SK-N-SH treated with all-trans-retinoic acid at 6 μM for 48 hours (cell line): ENCODE measurements around the gene MAB21L3.
A peak's percentile ranks its signal among the peaks of the same experiment; 100 is the strongest.

Experiments
- ATAC-seq: fragments of 200-7000 bp; cut with Tn5 transposase; 3 replicates; pipeline ENCODE4 v1.9.1; 2020; ENCODE audit warnings: mild to moderate bottlenecking, moderate library complexity
- ARNTL ChIP-seq: fragments of 450-650 bp; formaldehyde crosslinking; IDR thresholded peaks from 2 replicates; pipeline ENCODE4 v1.5.0; 2020; ENCODE audit warnings: low read depth, mild to moderate bottlenecking, moderate library complexity, borderline replicate concordance
- BACH2 ChIP-seq: fragments of 250-450 bp; sonication (Bioruptor Pico); IDR thresholded peaks from 2 replicates; pipeline ENCODE4 v1.9.0; 2021; ENCODE audit warnings: mild to moderate bottlenecking, borderline replicate concordance
- CSDC2 ChIP-seq: fragments of 250-450 bp; sonication (Bioruptor Pico); IDR thresholded peaks from 2 replicates; pipeline ENCODE4 v1.5.0; 2020; ENCODE audit warnings: mild to moderate bottlenecking, moderate library complexity
- ESRRG ChIP-seq: fragments of 250-450 bp; sonication (Bioruptor Pico); IDR thresholded peaks from 2 replicates; pipeline ENCODE4 v1.6.1; 2021; ENCODE audit warnings: mild to moderate bottlenecking
- ISL1 ChIP-seq: fragments of 250-450 bp; sonication (Bioruptor Pico); IDR thresholded peaks from 2 replicates; pipeline ENCODE4 v2.1.2; 2022; ENCODE audit warnings: mild to moderate bottlenecking, moderate library complexity
- OSR1 ChIP-seq: fragments of 250-450 bp; sonication (Bioruptor Pico); IDR thresholded peaks from 2 replicates; pipeline ENCODE4 v1.8.0; 2022; ENCODE audit warnings: moderate library complexity, mild to moderate bottlenecking, inconsistent platforms
- PPARA ChIP-seq: fragments of 250-450 bp; sonication (Bioruptor Pico); IDR thresholded peaks from 2 replicates; pipeline ENCODE4 v1.5.0; 2020; ENCODE audit warnings: mild to moderate bottlenecking, borderline replicate concordance
- RARB ChIP-seq: fragments of 250-450 bp; sonication (Bioruptor Pico); IDR thresholded peaks from 2 replicates; pipeline ENCODE4 v1.8.0; 2021; ENCODE audit warnings: mild to moderate bottlenecking, moderate library complexity
- TCF4 ChIP-seq: fragments of 250-450 bp; sonication (Bioruptor Pico); IDR thresholded peaks from 2 replicates; pipeline ENCODE4 v1.8.0; 2021; ENCODE audit warnings: mild to moderate bottlenecking, moderate library complexity, borderline replicate concordance
- ZFP3 ChIP-seq: fragments of 250-450 bp; sonication (Bioruptor Pico); IDR thresholded peaks from 2 replicates; pipeline ENCODE4 v1.5.0; 2020; ENCODE audit warnings: mild to moderate bottlenecking, moderate library complexity
- ZFP30 ChIP-seq: fragments of 450-650 bp; formaldehyde crosslinking; IDR thresholded peaks from 2 replicates; pipeline ENCODE4 v1.5.0; 2022; ENCODE audit warnings: mild to moderate bottlenecking, moderate library complexity
- ZNF565 ChIP-seq: fragments of 450-650 bp; formaldehyde crosslinking; conservative IDR thresholded peaks from 2 replicates; pipeline ENCODE4 v1.5.0; 2020; ENCODE audit warnings: low read depth, mild to moderate bottlenecking, moderate library complexity
- ZNF70 ChIP-seq: fragments of 450-650 bp; formaldehyde crosslinking; IDR thresholded peaks from 2 replicates; pipeline ENCODE4 v1.5.0; 2020; ENCODE audit warnings: mild to moderate bottlenecking, moderate library complexity
- ZNF8 ChIP-seq: fragments of 450-650 bp; formaldehyde crosslinking; IDR thresholded peaks from 2 replicates; pipeline ENCODE4 v1.5.0; 2020; ENCODE audit warnings: mild to moderate bottlenecking, moderate library complexity
- TF ChIP-seq, protein P1 (sequence below): fragments of 250-450 bp; sonication (Bioruptor Pico); IDR thresholded peaks from 2 replicates; pipeline ENCODE4 v1.5.1; 2021; ENCODE audit warnings: mild to moderate bottlenecking, moderate library complexity
- TF ChIP-seq, protein P2 (sequence below): fragments of 250-450 bp; sonication (Bioruptor Pico); IDR thresholded peaks from 2 replicates; pipeline ENCODE4 v1.8.0; 2021; ENCODE audit warnings: low read depth, mild to moderate bottlenecking, moderate library complexity, borderline replicate concordance
- TF ChIP-seq, protein P3 (sequence below): fragments of 250-450 bp; sonication (Bioruptor Pico); IDR thresholded peaks from 2 replicates; pipeline ENCODE4 v1.5.0; 2020; ENCODE audit warnings: mild to moderate bottlenecking, moderate library complexity

Gene MAB21L3

DNA sequence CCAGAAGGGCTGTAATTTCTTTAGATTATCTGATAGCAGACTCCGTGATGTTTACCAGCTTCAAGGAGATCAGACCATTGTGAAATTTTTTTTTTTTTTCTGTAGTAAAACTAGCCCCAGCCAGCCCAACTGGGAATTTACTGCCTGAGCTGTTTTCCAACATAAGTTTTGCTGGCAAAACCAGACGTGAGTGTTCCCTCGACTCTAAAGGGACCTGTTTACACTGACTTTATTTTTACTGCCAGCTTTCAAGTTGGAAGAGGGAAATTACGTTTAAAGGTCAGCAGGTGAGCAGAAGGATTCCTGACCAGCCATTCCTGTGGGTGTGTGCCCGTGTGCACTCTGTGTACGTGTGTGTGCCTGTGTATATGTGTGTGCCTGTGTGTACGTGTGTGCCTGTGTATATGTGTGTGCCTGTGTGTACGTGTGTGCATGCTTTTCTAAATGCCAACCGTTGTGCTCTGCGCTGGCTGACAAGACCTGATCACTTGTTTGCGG is 374 bp downstream of the MAB21L3 start (continued):
- TF ChIP-seq, protein P1, sequence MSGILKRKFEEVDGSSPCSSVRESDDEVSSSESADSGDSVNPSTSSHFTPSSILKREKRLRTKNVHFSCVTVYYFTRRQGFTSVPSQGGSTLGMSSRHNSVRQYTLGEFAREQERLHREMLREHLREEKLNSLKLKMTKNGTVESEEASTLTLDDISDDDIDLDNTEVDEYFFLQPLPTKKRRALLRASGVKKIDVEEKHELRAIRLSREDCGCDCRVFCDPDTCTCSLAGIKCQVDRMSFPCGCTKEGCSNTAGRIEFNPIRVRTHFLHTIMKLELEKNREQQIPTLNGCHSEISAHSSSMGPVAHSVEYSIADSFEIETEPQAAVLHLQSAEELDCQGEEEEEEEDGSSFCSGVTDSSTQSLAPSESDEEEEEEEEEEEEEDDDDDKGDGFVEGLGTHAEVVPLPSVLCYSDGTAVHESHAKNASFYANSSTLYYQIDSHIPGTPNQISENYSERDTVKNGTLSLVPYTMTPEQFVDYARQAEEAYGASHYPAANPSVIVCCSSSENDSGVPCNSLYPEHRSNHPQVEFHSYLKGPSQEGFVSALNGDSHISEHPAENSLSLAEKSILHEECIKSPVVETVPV (CRISPR knock-in tag) = no peak
- no peak for TF ChIP-seq TCF4 (CRISPR knock-in tag)

DNA sequence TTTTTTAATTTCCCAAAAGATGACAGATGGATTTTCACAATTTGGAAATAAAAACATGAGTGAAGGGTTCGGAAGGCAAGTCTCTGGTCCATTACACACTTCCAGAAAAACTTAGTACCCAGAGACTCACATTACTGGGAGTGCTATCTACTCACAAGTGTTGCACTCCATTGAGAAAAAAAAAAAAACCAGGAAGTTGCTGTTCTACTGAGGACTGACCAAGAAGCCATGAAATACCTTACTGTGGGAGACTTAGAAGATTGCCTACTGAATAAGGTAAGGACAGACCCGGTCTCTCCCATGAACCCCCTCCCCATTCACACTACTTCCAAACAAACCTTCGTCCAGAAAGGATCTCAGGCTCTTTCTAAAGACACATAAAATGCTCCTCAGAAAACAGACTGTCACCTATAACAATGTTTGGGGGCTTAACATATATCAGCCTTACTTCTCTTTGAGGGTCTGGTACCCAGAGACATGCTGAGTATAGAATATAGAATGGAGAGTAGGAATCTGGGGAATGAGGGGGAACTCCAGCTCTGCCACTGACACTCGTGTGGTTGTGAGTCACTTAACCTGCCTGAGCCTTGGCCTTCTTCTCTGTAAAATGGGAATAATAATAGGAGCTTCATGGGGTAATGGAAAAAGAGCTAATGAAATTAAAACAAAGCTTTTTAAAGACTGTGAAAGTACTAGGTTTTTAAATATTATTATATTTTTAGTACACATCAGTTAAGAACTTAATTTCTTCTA is 1.4 kb downstream of the MAB21L3 start:
- ATAC-seq = no peak
- TF ChIP-seq ARNTL (CRISPR knock-in tag) (no peak), BACH2 (CRISPR knock-in tag) (no peak), ESRRG (CRISPR knock-in tag) (no peak), TCF4 (CRISPR knock-in tag) (no peak), RARB (CRISPR knock-in tag) (no peak), PPARA (CRISPR knock-in tag) (no peak), ZNF8 (CRISPR knock-in tag) (no peak), ZFP3 (CRISPR knock-in tag) (no peak), ZFP30 (no peak), CSDC2 (CRISPR knock-in tag) (no peak)
- TF ChIP-seq, protein P2, sequence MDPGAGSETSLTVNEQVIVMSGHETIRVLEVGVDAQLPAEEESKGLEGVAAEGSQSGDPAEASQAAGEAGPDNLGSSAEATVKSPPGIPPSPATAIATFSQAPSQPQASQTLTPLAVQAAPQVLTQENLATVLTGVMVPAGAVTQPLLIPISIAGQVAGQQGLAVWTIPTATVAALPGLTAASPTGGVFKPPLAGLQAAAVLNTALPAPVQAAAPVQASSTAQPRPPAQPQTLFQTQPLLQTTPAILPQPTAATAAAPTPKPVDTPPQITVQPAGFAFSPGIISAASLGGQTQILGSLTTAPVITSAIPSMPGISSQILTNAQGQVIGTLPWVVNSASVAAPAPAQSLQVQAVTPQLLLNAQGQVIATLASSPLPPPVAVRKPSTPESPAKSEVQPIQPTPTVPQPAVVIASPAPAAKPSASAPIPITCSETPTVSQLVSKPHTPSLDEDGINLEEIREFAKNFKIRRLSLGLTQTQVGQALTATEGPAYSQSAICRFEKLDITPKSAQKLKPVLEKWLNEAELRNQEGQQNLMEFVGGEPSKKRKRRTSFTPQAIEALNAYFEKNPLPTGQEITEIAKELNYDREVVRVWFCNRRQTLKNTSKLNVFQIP (CRISPR knock-in tag) = no peak
- TF ChIP-seq, protein P1 (CRISPR knock-in tag) = no peak

DNA sequence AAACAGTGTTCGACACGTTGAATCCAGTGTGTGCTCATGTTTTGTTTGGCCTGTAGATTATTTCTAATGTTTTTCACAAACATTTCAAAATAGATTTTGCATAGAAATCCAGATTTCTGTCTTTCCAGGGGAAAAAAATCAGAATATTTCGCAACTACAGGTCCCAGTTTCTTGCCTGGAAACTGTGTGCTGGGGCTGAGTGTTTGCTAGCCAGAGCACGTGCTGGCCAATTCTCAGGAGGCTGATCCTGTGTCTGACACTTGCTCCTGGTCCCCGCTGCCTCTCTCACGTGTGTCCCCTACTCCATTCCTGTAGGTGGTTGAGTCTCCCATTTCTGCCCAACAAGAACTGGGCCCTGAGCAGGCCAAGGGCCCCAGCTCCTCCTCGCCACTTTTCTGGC is 2.4 kb downstream of the MAB21L3 start:
- TF ChIP-seq ZNF565 = no peak
- TF ChIP-seq, all 23 proteins: peak for 0
- no peak for ATAC-seq

DNA sequence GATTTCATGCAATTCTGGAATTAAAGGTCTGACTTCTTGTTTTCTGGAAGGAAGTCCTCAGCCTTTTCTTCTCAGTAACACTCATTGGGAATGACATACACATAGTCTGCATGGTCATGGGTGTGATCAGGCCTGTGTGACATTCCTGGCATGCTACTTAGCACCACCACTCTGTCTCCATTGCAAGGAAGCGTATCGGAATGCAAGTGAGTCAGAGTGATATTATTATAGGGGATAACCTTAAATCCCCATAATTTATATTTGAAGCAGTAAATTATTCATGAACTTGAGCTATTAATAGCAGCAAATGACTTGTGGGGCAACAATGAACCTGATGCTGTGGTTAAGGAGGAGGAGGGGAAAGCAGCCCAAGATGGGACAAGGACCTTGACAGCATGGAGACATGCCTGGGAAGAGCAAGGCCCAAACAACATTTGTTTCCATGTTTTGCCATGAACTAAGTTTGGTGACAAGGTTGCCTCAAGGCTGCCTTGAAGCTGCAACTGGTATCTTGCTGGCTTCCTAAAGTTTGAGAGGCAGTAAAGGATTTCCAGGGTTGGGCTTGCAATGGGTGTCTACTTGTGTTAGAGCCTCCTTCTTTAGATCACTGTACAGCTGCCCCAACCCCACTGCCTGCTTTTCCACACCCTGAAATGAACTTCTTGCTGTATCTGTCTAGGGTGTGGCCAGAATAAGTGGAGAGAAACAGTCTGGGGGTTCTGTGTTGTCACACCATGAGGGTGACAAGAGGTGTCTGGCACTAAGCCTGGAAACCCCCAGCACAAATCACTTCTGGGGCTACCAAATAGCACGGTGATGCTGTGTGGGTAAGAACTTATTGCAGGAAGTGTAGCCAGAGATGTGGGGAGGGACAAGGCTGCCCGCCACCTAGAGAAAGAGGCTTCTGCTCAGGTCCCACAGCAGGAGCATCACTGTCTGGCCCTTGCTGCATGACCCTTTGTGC is 4.6 kb downstream of the MAB21L3 start:
- TF ChIP-seq, protein P3, sequence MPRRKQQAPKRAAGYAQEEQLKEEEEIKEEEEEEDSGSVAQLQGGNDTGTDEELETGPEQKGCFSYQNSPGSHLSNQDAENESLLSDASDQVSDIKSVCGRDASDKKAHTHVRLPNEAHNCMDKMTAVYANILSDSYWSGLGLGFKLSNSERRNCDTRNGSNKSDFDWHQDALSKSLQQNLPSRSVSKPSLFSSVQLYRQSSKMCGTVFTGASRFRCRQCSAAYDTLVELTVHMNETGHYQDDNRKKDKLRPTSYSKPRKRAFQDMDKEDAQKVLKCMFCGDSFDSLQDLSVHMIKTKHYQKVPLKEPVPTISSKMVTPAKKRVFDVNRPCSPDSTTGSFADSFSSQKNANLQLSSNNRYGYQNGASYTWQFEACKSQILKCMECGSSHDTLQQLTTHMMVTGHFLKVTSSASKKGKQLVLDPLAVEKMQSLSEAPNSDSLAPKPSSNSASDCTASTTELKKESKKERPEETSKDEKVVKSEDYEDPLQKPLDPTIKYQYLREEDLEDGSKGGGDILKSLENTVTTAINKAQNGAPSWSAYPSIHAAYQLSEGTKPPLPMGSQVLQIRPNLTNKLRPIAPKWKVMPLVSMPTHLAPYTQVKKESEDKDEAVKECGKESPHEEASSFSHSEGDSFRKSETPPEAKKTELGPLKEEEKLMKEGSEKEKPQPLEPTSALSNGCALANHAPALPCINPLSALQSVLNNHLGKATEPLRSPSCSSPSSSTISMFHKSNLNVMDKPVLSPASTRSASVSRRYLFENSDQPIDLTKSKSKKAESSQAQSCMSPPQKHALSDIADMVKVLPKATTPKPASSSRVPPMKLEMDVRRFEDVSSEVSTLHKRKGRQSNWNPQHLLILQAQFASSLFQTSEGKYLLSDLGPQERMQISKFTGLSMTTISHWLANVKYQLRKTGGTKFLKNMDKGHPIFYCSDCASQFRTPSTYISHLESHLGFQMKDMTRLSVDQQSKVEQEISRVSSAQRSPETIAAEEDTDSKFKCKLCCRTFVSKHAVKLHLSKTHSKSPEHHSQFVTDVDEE (CRISPR knock-in tag) = no peak
- TF ChIP-seq BACH2 (CRISPR knock-in tag) (no peak), ZFP3 (CRISPR knock-in tag) (no peak), PPARA (CRISPR knock-in tag) (no peak), ARNTL (CRISPR knock-in tag) (no peak), ZNF70 (no peak)
- ATAC-seq = peak; percentile 52; the same call in 2 of the 3 replicates

DNA sequence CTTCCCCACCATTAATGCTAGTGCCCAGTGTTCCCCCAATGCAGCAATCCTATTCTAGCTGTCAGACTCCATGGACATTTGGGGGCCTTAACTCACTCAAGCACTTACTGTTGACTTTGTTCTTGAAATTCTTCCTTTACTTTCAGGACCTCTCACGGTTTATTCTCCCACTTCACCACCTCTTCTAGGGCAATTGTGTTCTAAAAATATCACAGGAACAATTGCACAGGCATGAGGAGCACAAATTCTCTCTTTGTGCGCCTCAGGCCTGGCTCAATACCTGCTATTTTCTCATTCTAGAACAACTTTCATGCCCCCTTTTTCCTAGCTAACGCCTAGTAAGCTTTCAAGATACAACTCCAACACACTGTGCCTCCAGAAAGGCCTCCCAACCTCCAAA is 7.3 kb downstream of the MAB21L3 start:
- TF ChIP-seq PPARA (CRISPR knock-in tag) (no peak), TCF4 (CRISPR knock-in tag) (no peak), ZNF70 (no peak), ZFP30 (no peak), OSR1 (CRISPR knock-in tag) (no peak), ISL1 (CRISPR knock-in tag) (no peak), ZNF565 (no peak)
- TF ChIP-seq, protein P2 (CRISPR knock-in tag) = no peak
- TF ChIP-seq, protein P1 (CRISPR knock-in tag) = no peak

More for the DNA sequence above, 7.3 kb downstream of the MAB21L3 start:
- no peak for ATAC-seq
